ENCODE results near the gene FZD10.

FZD10 gene

GRCh38 chr12:130147875-130148596, 14.2 kb upstream of the FZD10 start:
- H3K79me2 ChIP-seq = no peaks in the 10 kb centered on the region

GRCh38 chr12:130151846-130152245, 10.4 kb upstream of the FZD10 start:
- no peaks in the 10 kb centered on the region for H3K9me3 ChIP-seq (ENCODE audit: control insufficient read depth, low read length)
- H2AFZ ChIP-seq = no peak overlapping the region
- no peaks in the 10 kb centered on the region for H3K79me2 ChIP-seq
- H3K4me1 ChIP-seq = no peaks in the 10 kb centered on the region
- TF ChIP-seq CTCF (IDR thresholded peaks at IDR 0.05) = no peak
- H3K27ac ChIP-seq = no peak overlapping the region
- no peaks in the 10 kb centered on the region for H3K27me3 ChIP-seq (ENCODE audit: control insufficient read depth, insufficient read depth, low read length)
- no peak overlapping the region for H3K4me3 ChIP-seq (ENCODE audit: low read depth, low read length)
- H3K4me2 ChIP-seq (ENCODE audit: low read length) = no peak overlapping the region
- H3K36me3 ChIP-seq (ENCODE audit: control insufficient read depth, insufficient read depth, low read length) = no peaks in the 10 kb centered on the region
- H3K9ac ChIP-seq = no peak overlapping the region

More at GRCh38 chr12:130147875-130148596, 14.2 kb upstream of the FZD10 start:
- Histone ChIP-seq H3K36me3 (ENCODE audit: control insufficient read depth, insufficient read depth, low read length) (no peaks in the 10 kb centered on the region), H3K27ac (no peak overlapping the region), H3K4me2 (ENCODE audit: low read length) (no peak overlapping the region), H2AFZ (no peak overlapping the region), H3K9ac (no peak overlapping the region), H3K4me1 (no peaks in the 10 kb centered on the region), H3K27me3 (ENCODE audit: control insufficient read depth, insufficient read depth, low read length) (no peaks in the 10 kb centered on the region), H3K9me3 (ENCODE audit: control insufficient read depth, low read length) (no peaks in the 10 kb centered on the region), H3K4me3 (ENCODE audit: low read depth, low read length) (no peak overlapping the region)
- no peak for TF ChIP-seq CTCF (IDR thresholded peaks at IDR 0.05)

GRCh38 chr12:130152386-130152785, 9.9 kb upstream of the FZD10 start:
- no peak for TF ChIP-seq CTCF (IDR thresholded peaks at IDR 0.05)
- no peaks in the 10 kb centered on the region for H3K27me3 ChIP-seq (ENCODE audit: control insufficient read depth, insufficient read depth, low read length)

GRCh38 chr12:130153803-130154202, 8.5 kb upstream of the FZD10 start:
- no peak overlapping the region for H3K9ac ChIP-seq
- no peaks in the 10 kb centered on the region for H3K9me3 ChIP-seq (ENCODE audit: control insufficient read depth, low read length)
- no peaks in the 10 kb centered on the region for H3K4me1 ChIP-seq
- no peaks in the 10 kb centered on the region for H3K27me3 ChIP-seq (ENCODE audit: control insufficient read depth, insufficient read depth, low read length)
- no peak overlapping the region for H3K4me2 ChIP-seq (ENCODE audit: low read length)
- no peak overlapping the region for H3K27ac ChIP-seq
- H2AFZ ChIP-seq = no peak overlapping the region
- no peaks in the 10 kb centered on the region for H3K79me2 ChIP-seq
- H3K36me3 ChIP-seq (ENCODE audit: control insufficient read depth, insufficient read depth, low read length) = no peaks in the 10 kb centered on the region
- TF ChIP-seq CTCF (IDR thresholded peaks at IDR 0.05) = no peak
- H3K4me3 ChIP-seq (ENCODE audit: low read depth, low read length) = no peak overlapping the region

More at GRCh38 chr12:130152386-130152785, 9.9 kb upstream of the FZD10 start:
- H3K4me2 ChIP-seq (ENCODE audit: low read length) = no peak overlapping the region
- no peak overlapping the region for H2AFZ ChIP-seq
- no peaks in the 10 kb centered on the region for H3K79me2 ChIP-seq
- H3K27ac ChIP-seq = no peak overlapping the region
- H3K36me3 ChIP-seq (ENCODE audit: control insufficient read depth, insufficient read depth, low read length) = no peaks in the 10 kb centered on the region
- no peak overlapping the region for H3K9ac ChIP-seq
- H3K4me1 ChIP-seq = no peaks in the 10 kb centered on the region
- no peak overlapping the region for H3K4me3 ChIP-seq (ENCODE audit: low read depth, low read length)
- H3K9me3 ChIP-seq (ENCODE audit: control insufficient read depth, low read length) = no peaks in the 10 kb centered on the region

Data from parathyroid adenoma (tissue), 2 donors.